D341Med (cell line): ENCODE measurements around the gene SH2D3A.

Source experiments
- DNase-seq: peaks from one replicate; pipeline ENCODE4 v3.0.0; 2012; ENCODE audit warnings: low spot score

The SH2D3A gene

DNA sequence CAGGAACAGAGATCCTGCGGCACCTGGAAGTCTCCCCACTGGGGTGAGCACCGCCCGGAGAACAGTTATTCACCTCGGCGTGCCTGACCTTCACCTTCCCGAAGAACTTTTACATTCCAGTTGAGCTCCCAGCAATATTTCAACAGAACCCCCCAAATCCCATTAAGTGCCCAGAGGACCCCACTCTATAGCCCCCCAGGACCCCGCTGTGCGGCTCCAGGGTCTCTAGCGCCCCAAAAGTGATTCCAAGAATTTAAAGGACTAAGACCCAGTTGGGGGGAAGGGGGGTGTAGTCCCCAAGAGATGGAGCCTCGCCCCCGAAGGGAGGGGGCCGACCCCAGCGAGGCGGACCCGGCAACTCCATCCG is 30.3 kb downstream of the SH2D3A start:
- no peak for DNase-seq

DNA sequence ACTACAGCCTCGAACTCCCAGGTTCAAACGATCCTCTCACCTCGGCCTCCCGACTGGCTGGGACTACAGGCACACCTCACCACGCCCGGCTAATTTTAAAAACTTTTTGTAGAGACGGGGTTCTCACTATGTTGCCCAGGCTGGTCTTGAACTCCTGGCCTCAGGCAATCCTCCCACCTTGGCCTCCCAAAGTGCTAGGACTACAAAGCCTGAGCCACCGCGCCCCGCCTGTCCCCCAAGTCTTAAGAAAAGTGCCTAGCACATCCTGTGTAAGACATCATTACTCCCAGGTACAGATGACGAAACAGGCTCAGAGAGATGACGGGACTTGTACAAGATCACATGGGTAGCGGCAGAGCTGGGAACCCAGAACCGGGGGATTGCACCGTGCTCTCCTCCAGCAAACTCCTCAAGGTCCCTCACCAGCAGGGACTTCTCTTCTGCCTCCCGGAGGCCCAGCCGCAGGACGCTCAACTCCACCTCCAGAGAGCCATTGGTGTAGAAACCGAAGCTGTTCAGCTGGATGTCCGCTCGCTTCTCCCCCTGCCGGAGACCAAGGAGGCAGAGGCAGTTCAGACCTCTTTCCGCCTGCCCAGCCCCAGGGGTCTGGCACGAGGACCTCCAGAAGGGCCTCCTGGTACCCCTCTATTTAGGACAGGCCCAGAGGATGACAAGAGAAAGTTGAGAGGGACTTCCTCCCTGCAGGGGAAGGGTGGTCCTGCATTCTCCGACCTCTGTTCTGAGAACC is 30.9 kb downstream of the SH2D3A start:
- peak; percentile 75 for DNase-seq

DNA sequence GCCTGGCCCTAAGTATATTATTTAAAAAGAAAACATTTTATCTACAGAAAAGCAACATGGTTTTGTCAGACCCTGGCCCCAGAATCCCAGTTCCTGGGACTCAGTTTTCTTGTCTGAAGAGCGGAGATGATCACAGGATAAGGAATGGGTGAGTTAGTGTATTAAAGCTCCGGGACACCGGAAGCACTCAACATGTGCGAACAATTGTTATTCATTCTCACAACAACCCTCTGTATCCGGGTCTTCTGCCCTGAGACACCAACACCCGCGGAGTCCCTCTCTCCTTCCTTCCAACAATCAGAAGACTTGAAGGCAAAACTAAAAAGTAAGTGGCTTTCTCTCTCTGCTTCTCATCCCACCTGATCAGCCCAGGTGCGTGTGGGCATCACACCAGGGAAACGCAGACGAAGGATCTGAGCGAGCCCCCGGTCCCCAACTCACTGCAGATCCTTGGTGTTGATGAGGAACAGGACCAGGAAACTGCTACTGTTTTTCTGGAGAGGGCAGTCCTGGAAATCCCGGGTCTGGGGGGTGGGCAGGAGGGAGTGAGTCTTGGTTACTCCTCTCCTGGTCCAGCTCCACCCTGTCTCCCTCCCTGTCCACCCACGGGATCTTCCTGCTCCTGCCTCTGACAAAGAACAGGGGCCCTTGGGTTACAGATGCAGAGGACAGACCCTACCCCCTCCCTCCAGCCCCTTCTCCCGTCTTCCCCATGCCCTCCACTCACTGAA is 31.9 kb downstream of the SH2D3A start:
- no peak for DNase-seq

DNA sequence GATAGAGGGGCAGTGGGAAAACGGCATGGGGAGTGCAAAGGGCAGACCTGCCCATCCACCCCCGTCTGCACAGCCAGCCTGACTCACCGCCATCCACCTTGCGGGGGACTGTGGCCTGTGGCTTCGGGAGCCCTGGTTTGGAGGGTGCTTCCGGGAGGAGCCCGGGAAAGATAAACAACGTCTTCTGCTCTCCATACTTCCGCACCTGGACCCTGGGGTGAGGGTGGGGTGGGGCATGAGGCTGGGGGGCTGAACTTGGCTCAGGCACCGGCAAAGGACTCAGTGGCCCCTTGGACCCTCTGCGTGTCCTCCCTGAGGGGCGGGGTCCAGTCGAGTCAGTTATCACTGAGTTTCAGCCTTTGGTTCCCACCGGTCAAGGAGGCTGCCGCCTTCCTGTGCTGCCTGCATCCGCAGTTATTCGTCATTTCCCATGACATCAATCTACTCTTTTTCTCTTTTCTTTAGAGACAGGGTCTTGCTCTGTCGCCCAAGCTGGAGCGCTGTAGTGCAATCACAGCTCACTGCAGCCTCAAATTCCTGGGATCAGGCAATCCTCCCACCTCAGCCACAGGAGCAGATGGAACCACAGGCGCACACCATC is 33.0 kb downstream of the SH2D3A start:
- no peak for DNase-seq

DNA sequence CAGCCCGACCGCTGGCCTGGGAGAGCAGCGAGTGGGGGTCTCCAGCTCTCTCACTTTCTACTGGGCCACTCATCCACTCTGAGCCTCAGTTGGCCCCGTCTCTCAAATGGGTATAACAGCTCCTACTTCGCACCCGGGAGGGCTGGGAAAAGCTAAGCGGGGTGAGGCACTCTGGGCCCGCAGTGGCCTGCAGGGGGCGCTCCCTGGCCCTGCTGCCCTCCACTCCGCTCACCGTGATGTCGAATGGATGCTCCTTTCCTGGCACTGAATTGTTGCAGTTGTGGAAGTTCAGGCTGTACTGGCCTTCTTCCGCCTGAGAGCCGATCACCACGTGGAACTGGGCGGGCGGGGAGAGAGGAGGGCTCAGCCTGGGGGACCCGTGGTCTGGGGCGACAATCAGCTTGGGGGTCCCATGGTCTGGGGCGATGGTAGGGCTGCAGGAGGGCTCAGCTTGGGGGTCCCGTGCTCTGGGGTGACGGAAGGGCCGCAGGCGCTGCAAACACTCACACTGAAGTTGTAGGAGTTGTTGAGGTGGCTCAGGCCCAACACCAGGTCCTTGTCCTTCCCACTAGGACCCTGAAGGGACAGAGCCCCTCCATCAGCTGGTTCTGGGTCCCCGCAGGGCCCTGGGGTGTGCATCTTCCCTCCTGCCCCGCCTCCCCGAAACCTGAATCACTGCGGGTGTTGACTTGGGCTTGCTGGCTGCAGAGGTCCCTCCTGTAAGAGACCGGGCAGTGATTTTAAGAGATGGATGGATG is 33.7 kb downstream of the SH2D3A start:
- DNase-seq: no peak

DNA sequence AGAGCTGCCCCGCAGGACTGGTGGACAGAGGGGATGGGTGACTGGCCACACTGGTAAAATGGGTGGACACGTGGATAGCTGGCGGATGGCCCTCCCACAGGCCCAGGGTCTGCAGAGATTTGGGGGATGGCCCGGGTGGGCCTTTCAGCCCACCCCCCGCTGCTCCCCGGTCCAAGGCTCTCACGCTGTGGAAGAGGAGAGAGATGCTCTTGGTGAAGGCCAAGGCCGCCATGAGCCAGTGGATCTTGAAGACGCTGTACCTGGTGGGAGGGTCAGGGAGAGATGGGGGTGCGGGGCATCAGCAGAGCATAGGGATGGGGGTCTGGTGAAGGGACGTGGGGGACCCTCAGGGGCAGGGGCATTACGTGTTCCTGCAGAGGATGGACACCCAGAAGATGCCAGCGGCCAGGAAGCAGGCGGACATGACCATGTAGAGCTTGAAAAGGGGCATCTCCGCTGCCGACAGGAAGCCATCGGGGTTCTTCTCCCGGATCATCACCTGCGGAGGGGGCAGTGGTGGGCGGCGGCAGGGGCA is 34.4 kb downstream of the SH2D3A start:
- no peak for DNase-seq

DNA sequence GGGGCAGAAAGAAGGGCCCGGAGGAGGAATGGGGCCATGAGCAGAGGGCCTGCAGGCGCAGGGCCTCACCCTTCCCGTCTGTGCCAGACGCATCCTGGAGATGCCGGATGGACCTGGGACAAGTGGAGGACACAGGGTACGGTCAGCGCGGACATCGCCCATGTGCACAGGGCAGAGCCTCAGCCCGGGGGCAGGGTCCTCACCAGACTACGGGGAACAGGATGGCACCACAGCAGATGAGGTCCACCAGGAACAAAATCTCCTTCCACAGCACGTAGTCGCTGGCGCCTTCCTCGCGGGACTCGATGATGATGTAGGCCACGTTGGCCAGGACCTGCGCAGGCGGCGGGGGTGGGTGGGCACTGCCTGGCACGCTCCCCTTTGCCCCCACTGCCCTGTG is 35.4 kb downstream of the SH2D3A start:
- no peak for DNase-seq

DNA sequence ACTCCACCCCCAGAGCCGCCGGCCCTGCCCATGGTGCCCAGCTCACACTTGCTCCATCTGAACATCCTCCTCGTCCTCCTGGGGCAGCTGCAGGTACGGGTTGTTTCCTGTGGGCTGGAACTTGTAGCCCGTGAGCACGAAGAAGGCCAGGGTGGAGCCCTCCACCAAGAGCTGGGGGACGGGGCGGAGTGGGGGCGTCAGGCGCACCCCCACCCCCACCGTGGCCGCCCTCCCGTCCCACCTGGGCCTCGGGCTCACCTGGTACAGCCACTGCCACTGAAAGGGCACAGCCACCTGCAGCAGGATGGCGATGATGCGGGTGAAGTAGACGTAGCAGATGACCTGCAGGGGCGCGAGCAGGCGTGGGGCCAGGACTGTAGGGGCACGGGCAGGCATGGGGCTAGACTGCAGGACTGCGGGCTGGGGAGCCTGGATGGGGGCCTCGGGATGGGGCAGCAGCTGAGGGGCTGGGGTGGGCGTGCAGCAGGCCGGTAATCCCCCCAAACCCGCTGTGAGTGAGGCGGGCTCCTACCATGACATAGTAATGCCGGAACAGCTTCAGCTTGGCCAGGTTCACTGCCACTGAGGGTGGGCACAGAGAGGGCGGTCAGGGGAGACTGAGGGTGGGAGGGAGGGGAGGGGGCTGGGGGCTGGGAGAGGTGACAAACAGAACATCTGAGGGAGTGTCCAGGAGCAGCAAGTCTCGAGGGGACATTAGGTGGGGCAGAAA is 36.1 kb downstream of the SH2D3A start:
- no peak for DNase-seq

DNA sequence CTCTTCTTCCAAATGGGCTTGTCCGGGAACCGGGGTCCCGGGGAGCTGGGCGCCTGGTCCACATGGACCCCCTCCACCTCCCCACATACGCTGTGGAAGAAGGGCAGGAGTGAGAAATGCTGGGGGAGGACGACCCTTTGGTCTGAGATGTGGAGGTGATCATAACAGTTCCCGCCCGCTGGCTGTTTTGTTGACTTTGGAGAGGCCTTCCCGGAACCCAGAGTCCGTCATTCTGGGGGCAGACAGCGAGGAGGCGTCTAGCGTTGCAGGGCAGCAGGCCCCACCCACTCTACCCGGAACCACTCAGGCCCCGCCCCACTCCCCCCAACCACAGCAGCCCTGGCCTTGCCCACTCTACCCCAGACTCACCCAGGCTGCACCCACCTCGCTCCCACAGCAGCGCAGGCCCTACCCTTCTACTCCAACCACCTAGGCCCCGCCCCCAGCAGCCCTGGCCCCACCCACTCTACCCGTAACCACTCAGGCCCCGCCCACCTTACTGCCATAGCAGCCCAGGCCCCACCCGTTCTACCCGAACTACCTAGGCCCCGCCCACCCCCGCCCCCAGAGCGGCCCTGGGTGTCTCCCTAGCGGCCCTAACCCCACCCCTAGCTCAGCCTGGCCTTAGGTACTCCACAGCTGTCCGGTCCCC is 37.0 kb downstream of the SH2D3A start:
- DNase-seq: peak; percentile 46

DNA sequence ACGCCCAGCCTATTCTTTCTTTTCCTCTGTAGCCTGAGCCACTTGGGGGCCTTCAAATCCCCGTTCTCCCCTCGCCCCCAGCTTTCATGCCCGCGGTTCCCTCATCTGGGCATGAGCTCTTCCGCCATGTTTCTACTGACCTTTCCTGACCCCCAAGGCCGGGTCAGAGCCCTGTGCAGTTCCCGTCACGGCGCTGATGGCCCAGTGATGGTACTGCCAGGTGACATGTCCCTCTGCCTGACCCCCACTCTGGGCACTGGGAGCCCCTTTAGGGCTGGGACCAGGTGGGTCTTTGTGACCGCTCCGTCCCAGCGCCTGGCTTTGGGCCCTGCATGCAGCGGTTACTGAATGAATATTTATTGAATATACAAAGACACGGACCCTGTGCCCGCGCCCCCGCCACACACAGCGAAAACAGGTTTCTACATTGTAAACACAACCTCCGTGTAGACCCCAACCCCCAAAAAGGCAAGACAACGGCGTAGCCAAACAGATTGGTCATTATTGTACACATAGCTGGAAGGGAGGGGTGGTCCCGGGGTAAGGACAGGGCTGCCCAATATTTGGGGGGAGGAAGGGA is 37.6 kb downstream of the SH2D3A start:
- no peak for DNase-seq

DNA sequence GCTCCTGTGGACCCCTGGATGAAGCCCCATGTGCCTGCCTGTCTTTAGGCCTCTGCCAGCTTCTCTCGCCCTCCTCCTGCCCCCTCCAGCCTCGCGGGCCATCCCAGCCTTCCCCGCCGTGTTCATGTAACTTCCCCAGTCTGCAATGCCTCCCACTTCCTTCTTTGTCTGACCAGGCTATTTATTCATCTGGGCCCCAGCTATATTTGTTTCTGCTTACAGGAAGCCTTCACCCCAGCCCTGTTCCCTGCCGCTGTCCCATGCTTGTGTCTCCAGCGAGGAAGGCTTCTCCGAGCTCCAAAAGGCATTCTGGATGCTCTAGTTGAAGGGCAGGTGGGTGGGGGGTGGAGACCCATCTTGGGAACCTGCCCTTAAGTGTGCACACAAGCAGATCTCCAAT is 38.9 kb downstream of the SH2D3A start:
- peak; percentile 18 for DNase-seq

DNA sequence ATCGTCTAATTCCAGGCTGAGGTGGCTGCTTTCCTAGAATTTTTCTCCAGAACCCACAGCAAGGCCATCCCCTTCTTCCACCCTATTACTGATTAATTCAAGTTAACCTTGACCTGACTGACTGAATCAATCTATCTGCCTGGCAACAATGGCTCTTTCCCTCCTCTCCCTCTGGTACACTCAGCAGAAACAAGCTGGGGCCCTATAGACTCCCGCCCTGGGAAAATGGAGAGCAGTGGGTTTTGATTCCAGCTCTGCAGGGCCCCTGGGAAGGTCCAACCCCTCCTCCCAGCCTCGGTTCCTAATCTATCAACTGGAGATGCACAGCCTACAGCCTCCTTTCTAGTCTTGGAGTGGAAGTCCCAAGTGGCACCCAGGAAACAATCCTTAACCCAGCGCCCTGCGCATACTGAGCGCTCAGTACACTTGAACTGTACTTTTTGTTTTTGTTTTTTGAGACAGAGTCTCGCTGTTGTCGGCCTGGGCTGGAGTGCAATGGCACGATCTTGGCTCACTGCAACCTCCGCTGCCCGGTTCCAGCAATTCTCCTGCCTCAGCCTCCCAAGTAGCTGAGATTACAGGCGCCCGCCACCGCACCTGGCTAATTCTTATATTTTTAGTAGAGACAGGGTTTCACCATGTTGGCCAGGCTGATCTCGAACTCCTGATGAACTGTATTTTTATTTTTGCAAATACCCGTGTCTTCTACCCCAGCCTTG is 41.6 kb downstream of the SH2D3A start:
- DNase-seq: peak; percentile 15

DNA sequence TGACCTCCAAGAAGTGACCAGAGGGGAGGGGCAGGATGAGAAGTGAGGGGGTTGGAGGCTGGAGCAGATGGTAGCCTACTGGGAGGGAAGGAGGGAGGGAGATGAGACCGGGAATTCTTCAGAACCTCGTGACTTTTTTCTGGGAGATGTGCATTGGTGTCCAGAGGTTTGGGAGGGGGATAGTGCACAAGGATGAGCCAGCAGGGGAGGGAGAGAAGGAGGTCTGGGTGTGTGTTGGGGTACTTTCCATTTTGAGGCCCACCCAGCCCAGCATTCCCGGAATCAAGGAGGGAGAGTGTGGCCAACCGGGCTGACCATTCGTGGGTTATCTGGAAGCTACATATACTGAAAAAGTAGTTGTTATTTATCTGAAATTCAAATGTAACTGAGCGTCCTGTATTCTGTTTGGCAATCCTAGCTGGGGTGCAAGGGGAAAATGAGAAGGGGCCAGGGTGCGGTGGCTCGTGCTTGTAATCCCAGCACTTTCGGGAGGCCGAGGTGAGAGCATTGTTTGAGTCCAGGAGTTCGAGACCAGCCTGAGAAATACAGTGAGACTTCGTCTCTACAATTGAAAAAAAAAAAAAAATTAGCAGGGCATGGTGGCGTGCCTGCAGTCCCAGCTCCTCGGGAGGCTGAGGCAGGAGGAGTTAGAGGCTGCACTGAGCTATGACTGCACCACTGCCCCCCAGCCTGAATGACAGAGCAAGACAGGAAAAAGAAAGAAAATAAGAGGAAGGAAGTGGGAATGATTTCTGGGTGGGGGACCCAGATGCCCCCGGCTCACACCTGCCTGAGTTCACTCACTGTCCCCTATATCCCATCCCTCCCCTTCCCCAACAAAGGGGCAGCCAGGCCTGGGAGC is 42.4 kb downstream of the SH2D3A start:
- DNase-seq: peak; percentile 18

DNA sequence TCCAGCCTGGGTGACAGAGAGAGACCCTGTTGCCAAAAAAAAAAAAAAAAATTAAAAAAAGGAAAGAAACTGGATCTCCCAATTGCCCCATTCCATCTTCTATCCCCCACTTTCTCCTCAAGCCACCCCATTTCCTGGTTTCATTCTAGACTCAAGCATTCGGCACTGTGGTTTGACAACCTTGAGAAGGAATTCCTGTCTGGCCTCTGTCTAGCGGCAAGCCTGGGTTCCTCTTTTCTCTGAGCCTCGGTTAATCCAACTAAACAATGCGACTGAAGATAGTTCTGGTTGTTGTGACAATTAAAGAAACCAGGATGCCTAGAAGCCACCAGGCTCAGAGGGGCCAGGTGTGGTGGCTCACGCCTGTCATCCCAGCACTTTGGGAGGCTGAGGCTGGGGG is 43.5 kb downstream of the SH2D3A start:
- no peak for DNase-seq

DNA sequence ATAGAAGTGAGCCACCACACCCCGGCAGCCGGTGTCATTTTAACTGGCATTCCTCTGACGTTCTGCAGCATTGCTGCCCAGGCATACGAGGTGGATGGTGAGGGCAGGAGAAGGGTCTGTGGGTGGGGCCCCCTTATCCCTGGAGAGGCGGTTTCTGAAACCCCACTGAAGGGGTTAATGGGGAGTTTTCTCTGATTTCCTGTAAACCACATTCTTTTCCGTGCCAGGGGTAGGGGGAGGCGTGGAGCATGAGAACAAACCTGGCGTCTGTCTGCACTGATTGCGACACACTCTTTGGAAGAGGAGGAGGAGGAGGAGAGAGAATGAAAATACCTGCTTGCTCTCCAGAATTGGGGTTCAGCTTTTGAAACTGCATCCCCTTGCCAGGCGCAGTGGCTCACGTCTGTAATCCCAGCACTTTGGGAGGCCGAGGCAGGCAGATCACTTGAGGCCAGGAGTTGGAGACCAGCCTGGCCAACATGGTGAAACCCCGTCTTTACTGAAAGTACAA is 44.1 kb downstream of the SH2D3A start:
- peak; percentile 9 for DNase-seq

DNA sequence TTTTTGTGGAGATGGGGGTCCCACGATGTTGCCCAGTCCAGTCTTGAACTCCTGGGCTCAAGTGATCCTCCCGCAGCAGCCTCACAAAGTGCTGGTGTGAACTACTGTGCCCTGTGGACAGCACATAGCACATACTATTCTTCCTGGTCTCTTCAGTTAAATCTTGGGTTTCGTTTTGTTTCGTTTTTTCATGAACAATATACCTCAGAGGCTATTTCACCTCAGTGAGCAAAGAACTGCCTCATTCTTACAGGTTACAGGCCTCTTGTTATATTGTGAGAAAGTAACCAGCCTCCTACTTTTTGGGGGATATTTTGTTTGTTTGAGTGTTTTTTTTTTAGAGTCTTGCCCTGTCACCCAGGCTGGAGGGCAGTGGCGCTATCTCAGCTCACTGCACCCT is 45.5 kb downstream of the SH2D3A start:
- no peak for DNase-seq

DNA sequence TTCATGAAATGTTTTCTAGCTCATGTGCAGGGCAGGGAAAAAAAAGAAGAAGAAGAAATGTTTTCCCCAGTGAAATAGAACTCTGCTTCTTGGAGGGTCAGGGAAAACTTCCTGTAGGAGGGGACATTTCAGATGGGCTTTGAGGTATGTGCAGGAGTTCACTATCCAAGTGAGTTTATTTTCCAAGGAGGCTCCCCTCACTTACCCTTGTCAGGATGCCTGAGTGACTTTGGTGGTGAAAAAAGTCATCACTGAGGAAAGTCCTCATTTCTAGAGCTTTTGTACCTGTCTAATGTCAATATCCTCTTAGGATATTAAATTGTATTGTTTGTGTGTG is 46.1 kb downstream of the SH2D3A start:
- DNase-seq: no peak

DNA sequence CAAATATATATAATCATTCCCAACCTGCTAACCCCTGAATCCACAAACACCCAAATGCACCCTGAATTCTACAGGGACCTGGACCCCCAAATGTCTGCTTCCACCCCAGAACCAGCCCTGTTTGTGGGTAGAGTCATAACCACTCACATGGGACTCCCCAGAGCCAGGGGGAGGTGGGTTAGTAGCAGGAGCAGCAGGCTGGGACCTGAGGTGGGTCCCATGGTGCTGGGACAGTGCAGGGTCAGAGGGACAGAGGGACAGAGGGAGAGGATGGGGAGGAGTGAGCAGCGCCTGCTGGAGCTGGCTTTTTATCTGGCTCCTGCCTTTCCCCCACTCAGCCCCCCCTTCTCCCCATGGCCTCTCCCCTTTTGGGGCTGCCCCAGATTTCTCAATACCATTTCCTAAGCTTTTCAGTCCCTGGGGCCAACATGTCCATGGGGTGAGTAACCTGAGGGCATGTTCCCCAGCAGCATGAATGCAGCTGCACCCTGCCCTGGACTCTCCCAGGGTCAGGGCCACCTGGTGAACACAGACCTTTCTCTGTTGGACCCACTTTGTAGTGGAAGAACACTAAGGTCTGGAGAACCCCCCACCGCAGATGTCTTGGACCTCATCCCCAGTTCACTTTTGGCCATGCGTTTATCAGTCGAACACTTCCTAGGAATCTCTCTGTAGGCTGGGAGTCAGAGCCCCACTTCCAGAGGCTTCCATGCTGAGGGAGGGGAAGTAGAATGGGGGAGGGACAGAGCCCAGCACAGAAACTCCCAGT is 46.7 kb downstream of the SH2D3A start, which contains the start of gene C3:
TSS of gene C3 (minus strand) at position 282 of the 769 bp plus-strand sequence. CDS start at position 221, 61 bp downstream.
- no peak for DNase-seq
